Ramos (cell line): ENCODE data around the gene BCAS3.

Experiments used
- in situ Hi-C: fragments of 300-500 bp; cut with MboI; formaldehyde crosslinking; loops from one replicate; pipeline ENCODE4 v1.14.3; 2022; ENCODE audit warnings: low sequenced_read_pairs; ENCODE audit not compliant: unreplicated experiment

Gene BCAS3

GRCh38 chr17:61363601-61364462 is 686.2 kb downstream of the BCAS3 start:
- in situ Hi-C loops, result loop anchor here (25.0 kb wide), 1 partner anchor 627 kb away; no protein-coding TSS in a partner anchor

- in situ Hi-C loops, result loop anchor here (25.0 kb wide), 1 partner anchor 627 kb away; no protein-coding TSS in a partner anchor
Measured at GRCh38 chr17:61364463-61364846, 686.8 kb downstream of the BCAS3 start.

- in situ Hi-C loops, result loop anchor here (25.0 kb wide), 1 partner anchor 629 kb away; no protein-coding TSS in a partner anchor
Measured at GRCh38 chr17:61366076-61366714, 688.5 kb downstream of the BCAS3 start.

GRCh38 chr17:61366715-61367413 is 689.2 kb downstream of the BCAS3 start:
- in situ Hi-C loops, result loop anchor here (25.0 kb wide), 1 partner anchor 630 kb away; no protein-coding TSS in a partner anchor

GRCh38 chr17:61368049-61368831 is 690.6 kb downstream of the BCAS3 start:
- in situ Hi-C loops, result loop anchor here (25.0 kb wide), 1 partner anchor 631 kb away; no protein-coding TSS in a partner anchor

- in situ Hi-C loops, result loop anchor here (25.0 kb wide), 1 partner anchor 632 kb away; no protein-coding TSS in a partner anchor
Measured at GRCh38 chr17:61368832-61369450, 691.3 kb downstream of the BCAS3 start.

- in situ Hi-C loops, result loop anchor here (25.0 kb wide), 1 partner anchor 632 kb away; no protein-coding TSS in a partner anchor
Measured at GRCh38 chr17:61369751-61370150, 692.1 kb downstream of the BCAS3 start.

- in situ Hi-C loops, result loop anchor here (25.0 kb wide), 1 partner anchor 634 kb away; no protein-coding TSS in a partner anchor
Measured at GRCh38 chr17:61371179-61371578, 693.5 kb downstream of the BCAS3 start.

GRCh38 chr17:61371606-61372005 is 694.0 kb downstream of the BCAS3 start:
- in situ Hi-C loops, result loop anchor here (25.0 kb wide), 1 partner anchor 634 kb away; no protein-coding TSS in a partner anchor

GRCh38 chr17:61372436-61372835 is 694.8 kb downstream of the BCAS3 start:
- in situ Hi-C loops, result loop anchor here (25.0 kb wide), 1 partner anchor 635 kb away; no protein-coding TSS in a partner anchor

- in situ Hi-C loops, result no loop called here
Measured at GRCh38 chr17:61376931-61377838, 699.5 kb downstream of the BCAS3 start.

GRCh38 chr17:61378658-61379456 is 701.2 kb downstream of the BCAS3 start:
- in situ Hi-C loops, result no loop called here

- in situ Hi-C loops, result no loop called here
Measured at GRCh38 chr17:61379457-61380216, 702.0 kb downstream of the BCAS3 start.

- in situ Hi-C loops, result no loop called here
Measured at GRCh38 chr17:61380217-61380835, 702.7 kb downstream of the BCAS3 start.

- in situ Hi-C loops, result no loop called here
Measured at GRCh38 chr17:61380836-61381525, 703.3 kb downstream of the BCAS3 start.

GRCh38 chr17:61381537-61381936 is 703.9 kb downstream of the BCAS3 start:
- in situ Hi-C loops, result no loop called here
